GM19468 (cell line): ENCODE results near the gene SNRPA.
"Not testable (repeated sequence)": the region's sequence is repeated elsewhere in the genome, so short reads cannot be mapped to it uniquely, and the experiment has no call there.

Experiments used
- ATAC-seq: cut with Tn5 transposase; IDR thresholded peaks from one replicate; pipeline ENCODE4 v1.9.1; 2021; ENCODE audit warnings: mild to moderate bottlenecking, moderate library complexity, moderate number of reproducible peaks; ENCODE audit not compliant: unreplicated experiment; ENCODE audit errors: extremely low read depth

SNRPA gene

GRCh38 chr19:40774916-40775631 is 24.1 kb downstream of the SNRPA start, which contains the start of gene MIA:
Gene MIA, plus strand, starts transcription at chr19:40775521. Its CDS starts 22 bp downstream, at chr19:40775543.
- no peak for ATAC-seq

DNA sequence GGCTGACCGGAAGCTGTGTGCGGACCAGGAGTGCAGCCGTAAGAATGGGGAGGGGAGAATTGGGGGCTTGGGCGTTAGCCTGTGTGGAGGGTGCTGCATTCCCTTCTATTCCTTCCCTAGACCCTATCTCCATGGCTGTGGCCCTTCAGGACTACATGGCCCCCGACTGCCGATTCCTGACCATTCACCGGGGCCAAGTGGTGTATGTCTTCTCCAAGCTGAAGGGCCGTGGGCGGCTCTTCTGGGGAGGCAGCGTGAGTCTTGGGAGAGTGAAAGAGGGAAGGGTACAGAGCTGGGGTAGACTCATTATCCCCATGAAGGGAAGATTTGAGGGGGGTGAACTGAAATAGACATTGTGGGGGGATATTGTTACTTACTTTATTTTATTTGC is 24.6 kb downstream of the SNRPA start:
- no peak for ATAC-seq

GRCh38 chr19:40776364-40776763 is 25.4 kb downstream of the SNRPA start:
- no peak for ATAC-seq

DNA sequence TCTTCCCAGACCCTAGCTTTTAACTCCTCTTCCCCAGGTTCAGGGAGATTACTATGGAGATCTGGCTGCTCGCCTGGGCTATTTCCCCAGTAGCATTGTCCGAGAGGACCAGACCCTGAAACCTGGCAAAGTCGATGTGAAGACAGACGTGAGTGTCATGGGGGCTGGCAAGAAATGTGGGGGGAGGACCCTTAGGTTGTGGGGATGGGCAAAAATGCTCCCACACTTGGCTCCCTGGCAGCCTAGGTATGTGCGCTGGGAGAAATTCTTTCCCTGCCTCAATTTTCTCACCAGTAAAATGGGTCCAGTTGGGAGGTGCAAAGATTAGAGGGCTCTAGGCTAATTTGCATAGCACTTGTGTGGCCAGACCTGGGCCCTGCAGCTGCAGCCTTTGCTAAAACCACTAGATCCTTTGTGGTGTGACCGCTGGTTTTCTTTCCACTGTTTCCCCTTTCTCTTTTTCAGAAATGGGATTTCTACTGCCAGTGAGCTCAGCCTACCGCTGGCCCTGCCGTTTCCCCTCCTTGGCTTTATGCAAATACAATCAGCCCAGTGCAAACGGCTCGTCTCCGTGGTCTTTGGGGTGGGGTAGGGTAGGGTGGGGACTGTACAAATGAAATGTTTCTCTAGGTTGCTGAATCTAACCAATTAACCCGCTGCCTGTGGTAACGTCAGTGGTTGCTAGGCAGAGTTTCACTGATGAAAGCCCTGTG is 26.1 kb downstream of the SNRPA start:
- peak; percentile 67 for ATAC-seq

DNA sequence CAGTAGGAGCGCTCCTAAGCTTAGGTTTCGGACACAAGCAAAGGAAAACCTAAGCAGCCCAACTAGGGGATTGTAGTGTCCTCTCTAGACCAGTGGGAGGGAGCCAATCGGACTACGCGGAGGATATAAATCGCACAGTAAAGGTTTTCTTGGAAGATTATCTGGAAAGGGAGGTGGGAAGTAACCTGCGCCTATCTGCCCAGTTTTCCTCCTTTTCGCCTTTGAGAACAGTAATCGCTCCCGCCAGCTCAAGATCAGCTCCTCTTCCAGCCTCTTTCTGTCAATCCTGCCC is 26.6 kb downstream of the SNRPA start:
- no peak for ATAC-seq

GRCh38 chr19:40777937-40778705 is 27.1 kb downstream of the SNRPA start, which contains the start of gene RAB4B:
Gene RAB4B, plus strand, starts transcription at chr19:40778247. Its CDS starts 129 bp downstream, at chr19:40778376.
- ATAC-seq: peak; percentile 44

DNA sequence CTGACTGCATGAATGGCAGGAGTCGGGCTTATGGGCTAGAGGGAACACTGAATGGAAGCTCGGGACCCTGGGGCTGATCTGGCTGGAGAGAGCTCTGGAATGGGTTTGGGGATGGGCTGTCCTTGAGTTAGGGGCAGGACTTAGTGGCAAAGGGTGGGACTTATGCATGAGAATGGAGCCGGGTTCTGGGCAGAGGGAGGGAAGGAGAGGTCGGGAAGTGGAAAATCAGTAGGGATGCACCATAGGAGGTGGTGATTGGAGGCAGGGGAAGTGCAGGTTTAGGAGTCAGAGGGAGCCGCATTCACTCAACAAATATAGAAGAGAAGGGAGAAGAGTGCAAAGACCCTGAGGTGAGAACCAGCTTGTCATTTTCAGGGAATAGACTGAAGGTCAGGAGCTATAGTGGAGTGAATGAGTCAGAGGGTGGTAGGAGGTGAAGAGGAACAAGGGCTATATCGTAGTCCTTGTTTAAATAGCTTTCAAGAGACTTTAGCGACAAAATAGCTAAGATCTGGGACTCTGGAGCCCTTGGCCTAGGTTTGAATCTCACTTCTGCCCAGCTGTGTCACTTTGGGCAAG is 27.8 kb downstream of the SNRPA start:
- no peak for ATAC-seq

GRCh38 chr19:40780582-40780981 is 29.6 kb downstream of the SNRPA start:
- ATAC-seq: no peak

DNA sequence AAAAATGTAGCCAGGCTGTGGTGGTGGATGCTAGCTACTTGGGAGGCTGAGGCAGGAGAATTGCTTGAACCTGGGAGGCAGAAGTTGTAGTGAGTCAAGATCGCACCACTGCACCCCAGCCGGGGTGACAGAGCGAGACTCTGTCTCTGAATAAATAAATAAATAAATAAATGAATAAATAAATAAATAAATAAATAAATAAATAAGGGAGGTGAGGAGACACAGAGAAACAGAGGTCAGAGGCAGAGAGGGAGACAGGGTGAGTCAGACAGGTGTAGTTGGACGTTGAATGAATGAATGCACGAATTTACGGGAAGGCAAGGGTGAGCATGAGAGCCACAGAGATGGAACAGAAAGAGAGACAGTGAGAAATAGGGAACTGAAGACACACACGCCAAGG is 30.1 kb downstream of the SNRPA start:
- no peak for ATAC-seq

DNA sequence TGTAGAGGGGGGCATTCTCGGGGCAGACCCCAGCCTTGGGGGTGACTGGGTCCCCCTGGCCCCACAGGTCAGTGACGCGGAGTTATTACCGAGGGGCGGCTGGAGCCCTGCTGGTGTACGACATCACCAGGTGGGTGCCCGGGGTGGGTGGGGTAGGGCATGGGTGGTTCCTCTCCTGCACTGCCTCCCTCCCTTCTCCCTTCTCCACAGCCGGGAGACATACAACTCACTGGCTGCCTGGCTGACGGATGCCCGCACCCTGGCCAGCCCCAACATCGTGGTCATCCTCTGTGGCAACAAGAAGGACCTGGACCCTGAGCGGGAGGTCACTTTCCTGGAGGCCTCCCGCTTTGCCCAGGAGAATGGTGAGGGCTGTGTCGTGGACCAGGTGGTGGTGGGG is 32.7 kb downstream of the SNRPA start:
- ATAC-seq: no peak

GRCh38 chr19:40784146-40784545 is 33.1 kb downstream of the SNRPA start:
- not testable (repeated sequence) for ATAC-seq

- no peak for ATAC-seq
Observed at GRCh38 chr19:40785526-40785925, 34.5 kb downstream of the SNRPA start.

GRCh38 chr19:40786060-40787037 is 35.3 kb downstream of the SNRPA start:
- ATAC-seq: no peak

- ATAC-seq: no peak
Observed at GRCh38 chr19:40791349-40791748, 40.3 kb downstream of the SNRPA start.

- ATAC-seq: no peak
Observed at GRCh38 chr19:40791996-40792395, 41.0 kb downstream of the SNRPA start.

DNA sequence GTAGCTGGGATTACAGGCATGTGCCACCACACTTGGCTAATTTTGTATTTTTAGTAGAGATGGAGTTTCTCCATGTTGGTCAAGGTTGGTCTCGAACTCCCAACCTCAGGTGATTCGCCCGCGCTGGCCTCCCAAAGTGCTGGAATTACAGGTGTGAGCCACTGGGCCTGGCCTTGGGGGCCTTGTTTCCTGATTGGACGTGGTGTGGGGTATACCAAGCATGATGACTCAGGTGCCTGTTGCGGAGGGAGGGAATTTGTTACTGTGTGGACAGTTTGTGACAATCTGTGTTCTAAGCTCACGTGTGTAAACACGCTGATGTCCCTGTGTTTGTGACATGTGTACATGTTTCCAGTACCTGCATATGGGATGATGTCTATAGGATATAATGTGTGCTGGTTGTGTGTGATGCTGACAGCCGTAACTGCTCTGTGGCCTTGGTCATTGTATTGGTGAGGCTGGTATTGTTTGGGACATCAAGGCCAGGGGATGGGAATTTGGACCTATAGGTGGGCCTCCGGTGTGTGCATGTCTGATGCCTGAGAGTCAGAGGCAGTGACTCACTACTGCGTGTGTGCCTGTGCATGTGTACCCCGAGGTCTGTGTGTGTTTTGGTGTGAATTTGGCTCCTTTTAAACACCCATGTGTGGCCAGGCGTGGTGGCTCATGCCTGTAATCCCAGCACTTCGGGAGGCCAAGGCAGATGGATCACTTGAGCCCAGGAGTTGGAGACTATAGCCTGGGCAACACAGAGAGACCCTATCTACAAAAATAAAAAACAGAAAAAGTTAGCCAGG is 46.4 kb downstream of the SNRPA start:
- ATAC-seq: no peak

GRCh38 chr19:40797963-40798682 is 47.1 kb downstream of the SNRPA start:
- ATAC-seq: no peak
